M059J (cell line): Measurements from ENCODE around the gene HMCN2. TPM values are rescaled to one million over a fixed set of nuclear protein-coding genes. Genes with fewer than 3 reads are reported as not detected.
"Not testable (repeated sequence)": the region's sequence is repeated elsewhere in the genome, so short reads cannot be mapped to it uniquely, and the experiment has no call there.

ENCODE experiments used
- DNase-seq: peaks from one replicate; pipeline ENCODE4 v3.0.0-alpha.2; 2012; ENCODE audit warnings: low read depth
- total RNA-seq: library from RNA; depleted of rRNA; stranded (reverse); fragments of >200 nt; shearing (Covaris generic); gene quantifications from 2 replicates; pipeline ENCODE4 v1.2.3, GENCODE V29; 2014

Gene HMCN2
- total RNA-seq, 1 experiment from 2014 or later = not detected

DNA sequence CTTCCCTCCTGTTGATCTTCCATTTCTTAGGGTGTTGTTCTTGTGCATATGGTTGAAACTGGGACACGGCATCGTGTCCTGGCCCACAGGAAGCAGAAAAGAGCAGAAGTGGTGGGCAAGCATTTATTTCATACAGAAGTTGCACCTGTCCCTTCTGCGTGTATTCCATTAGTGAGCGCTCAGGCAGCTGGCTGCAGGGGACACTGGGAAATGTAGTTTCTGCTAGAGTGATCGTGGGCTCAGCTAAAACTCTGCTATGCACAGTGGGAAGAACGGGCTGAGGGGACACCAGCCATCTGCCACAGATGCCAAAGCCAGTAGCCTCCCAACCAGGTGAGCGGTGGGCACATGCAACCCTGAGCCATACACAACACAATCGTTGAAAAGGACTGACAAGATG lies 121.8 kb downstream of the HMCN2 start:
- DNase-seq = no peak

DNA sequence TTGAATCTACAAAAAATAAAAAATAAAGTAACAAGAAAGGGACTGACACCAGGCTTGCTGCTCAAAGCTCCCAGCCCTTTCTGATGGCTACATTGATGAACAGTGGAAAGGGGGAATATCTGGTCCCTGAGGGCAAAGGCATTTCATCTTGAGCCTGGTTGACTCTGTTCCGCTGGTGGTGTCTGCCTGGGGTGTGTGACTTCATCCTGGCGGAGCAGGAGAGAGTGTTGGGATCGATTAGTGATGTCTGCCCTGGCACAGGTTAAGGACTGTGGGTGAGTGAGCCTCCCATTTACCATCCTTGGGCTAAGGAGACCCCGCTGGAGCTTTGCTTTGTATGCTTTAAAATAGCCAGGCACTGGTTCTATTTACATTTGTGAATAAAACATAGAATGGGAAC lies 122.3 kb downstream of the HMCN2 start:
- DNase-seq = no peak

DNA sequence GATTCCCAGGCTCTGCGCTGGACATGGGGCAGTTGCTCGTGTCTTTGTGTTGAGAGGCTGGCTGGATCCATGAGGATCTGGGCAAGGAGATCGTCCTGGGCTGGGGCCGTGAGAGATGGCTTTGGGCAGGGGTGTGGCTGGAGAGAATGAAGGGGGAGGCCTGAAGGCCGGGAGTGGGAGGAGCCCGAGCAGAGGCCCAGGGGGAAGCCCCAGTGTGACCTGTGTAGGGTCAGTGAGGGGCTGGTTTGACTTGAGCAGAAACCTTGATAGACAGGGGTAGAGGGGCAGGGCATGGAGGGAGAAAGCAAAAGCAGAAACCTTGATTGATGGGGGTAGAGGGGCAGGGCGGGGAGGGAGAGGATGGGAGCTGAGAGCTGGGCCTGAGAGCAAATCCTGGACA lies 124.8 kb downstream of the HMCN2 start:
- no peak for DNase-seq

DNA sequence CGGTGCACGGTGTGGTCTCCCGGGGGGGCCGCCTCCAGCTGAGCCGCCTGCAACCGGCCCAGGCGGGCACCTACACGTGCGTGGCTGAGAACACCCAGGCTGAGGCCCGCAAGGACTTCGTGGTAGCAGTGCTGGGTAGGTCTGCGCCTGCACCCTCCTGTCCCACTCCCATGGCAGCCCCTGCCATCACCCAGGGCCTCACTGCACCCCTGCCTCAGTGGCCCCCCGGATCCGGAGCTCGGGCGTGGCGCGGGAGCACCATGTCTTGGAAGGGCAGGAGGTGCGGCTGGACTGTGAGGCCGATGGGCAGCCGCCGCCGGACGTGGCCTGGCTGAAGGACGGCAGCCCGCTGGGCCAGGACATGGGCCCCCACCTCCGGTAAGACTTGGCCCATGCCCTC lies 125.4 kb downstream of the HMCN2 start:
- no peak for DNase-seq

DNA sequence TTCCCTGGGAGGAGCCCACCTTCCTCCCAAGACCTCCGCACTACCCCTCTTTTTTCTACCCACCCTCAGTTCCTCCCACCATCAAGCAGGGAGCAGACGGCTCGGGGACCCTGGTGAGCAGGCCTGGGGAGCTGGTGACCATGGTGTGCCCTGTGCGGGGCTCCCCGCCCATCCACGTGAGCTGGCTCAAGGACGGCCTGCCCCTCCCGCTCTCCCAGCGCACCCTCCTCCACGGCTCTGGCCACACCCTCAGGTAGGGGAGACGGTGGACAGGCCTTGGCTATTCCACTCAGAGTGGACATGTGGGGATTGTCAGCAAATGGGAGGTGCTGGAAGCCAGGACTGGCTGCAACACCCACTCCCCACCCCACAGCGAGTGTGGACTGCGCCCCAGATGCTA lies 126.3 kb downstream of the HMCN2 start:
- no peak for DNase-seq

DNA sequence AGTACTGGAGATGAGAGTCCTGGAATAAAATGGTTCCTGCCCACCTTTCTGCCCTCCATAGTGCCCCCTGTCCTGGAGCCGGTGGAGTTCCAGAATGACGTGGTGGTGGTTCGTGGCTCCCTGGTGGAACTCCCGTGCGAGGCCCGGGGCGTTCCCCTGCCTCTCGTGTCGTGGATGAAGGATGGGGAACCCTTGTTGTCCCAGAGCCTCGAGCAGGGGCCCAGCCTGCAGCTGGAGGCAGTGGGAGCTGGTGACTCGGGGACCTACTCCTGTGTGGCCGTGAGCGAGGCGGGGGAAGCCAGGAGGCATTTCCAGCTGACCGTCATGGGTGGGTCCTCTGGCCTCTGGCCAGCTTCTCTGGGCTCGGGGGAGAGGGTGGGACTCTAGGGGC lies 128.1 kb downstream of the HMCN2 start:
- DNase-seq = no peak

DNA sequence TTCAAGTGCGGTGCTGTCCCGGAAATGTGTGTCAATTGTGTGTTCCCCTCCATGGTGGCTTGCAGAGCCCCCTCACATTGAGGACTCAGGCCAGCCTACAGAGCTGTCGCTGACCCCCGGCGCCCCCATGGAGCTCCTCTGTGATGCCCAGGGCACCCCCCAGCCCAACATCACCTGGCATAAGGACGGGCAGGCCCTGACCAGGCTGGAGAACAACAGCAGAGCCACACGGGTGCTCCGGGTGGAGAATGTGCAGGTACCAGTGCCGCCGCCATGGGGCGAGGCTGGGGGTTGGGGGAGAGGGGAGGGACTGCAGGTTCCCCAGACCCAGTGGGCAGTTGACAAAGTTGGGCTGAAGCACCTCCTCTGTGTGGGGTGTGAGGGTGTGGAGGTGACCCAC lies 128.8 kb downstream of the HMCN2 start:
- DNase-seq = no peak

DNA sequence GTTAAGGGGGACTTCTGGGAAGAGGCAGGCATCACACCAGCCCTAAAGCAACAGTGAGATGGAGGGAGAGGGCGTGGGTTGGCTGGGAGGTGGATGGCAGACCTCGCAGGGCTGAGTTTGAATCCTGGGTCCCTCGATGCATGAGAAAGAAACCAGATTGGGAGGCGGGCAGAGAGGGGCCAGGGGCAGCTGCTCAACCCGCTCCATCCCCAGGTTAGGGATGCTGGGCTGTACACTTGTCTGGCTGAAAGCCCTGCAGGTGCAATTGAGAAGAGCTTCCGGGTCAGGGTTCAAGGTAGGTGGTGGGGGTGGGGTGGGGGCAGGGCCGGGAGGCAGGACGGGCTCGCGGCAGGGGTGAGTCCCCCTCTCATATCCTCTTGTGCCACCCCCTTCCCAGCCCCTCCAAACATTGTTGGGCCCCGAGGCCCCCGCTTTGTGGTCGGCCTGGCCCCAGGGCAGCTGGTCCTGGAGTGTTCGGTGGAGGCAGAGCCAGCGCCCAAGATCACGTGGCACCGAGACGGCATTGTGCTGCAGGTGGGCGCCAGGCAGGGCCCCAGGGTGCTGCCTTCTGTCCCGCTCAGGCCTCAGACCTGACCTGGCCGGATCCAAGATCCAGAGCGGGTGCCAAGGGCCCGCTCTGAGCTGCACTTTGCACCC lies 129.4 kb downstream of the HMCN2 start:
- DNase-seq = no peak

DNA sequence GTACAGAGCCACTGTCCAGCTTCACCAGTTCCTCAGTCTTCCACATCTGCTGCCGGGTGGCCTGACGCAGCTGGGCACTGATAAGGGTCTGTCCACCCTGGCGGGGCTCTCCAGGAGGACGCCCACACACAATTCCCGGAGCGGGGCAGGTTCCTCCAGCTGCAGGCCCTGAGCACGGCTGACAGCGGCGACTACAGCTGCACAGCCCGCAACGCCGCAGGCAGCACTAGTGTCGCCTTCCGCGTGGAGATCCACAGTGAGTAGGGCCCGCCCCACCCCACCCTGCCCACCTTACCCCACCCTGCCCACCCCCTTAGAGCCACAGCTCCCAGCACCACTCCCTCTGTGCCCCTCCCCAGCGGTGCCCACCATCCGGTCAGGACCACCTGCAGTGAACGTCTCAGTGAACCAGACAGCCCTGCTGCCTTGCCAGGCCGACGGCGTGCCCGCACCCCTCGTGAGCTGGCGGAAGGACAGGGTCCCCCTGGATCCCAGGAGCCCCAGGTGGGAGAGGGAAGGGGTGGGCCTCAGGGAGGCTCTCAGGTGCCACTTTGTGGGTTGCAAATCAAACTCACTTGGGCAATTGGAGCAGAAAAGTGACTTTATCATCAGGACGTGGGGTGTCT lies 130.4 kb downstream of the HMCN2 start:
- DNase-seq = no peak

DNA sequence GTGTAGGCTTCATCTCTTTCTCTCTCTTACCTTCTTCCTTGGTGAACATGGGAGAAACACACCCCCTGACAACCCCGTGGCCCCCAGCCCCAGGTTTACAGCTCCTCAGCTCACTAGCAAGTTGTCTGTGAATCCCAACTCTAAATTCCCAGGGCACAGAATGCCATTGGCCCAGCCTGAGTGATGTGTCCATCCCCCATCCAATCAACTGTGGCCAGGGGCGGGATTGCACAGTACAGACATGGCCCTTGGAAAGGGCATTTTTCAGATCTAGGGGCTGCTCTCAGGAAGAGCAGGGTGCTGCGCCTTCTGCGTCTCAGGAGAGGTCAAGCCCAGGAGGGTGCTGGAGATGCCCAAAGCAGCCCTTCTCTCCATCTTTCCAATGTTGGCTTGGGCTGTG lies 131.0 kb downstream of the HMCN2 start:
- no peak for DNase-seq

DNA sequence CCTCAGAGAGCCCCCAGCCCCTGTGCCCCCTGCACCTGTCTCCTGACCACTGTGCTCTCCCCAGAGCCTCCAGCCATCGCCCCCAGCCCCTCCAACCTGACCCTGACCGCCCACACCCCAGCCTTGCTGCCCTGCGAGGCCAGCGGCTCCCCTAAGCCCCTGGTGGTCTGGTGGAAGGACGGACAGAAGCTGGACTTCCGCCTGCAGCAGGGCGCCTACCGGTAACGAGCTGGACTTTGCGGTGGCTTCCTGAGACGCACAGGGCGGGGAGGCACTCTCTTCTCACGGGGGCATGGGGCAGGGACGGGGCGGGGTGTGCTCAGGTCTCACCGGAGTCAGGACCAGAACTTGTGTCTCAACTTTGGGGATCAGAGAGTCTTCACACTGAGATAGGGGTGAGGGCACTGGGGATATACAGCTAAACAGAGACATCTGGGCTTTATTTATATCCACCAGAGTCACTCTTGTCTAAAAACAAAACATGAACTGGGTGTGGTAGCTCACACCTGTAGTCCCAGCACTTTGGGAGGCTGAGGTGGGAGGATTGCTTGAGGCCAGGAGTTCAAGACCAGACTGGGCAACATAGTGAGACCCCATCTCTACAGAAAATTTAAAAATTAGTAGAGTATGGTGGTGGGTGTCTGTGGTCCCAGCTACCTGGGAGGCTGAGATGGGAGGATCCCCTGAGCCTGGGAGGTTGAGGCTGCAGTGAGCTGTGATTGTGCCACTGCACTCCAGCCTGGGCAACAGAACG lies 133.1 kb downstream of the HMCN2 start:
- no peak for DNase-seq

DNA sequence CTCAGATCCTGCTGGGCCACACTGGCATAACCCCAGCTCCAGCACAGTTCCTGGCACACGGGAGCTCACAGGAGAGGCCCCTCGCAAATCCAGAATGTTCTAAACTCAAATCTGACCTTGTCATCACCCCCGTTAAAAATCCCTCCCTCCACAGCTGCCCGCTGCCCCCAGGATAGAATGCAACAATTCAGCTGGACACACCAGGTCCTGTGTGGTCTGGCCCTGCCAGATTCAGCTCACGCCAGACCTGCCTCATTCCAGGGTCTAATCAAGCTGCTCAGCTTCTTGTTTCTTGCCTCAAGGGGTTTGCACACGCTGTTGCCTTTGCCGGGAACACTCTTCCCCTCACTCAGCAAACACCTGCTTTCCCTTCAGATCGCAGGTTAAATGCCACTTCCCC lies 134.2 kb downstream of the HMCN2 start:
- DNase-seq = no peak

DNA sequence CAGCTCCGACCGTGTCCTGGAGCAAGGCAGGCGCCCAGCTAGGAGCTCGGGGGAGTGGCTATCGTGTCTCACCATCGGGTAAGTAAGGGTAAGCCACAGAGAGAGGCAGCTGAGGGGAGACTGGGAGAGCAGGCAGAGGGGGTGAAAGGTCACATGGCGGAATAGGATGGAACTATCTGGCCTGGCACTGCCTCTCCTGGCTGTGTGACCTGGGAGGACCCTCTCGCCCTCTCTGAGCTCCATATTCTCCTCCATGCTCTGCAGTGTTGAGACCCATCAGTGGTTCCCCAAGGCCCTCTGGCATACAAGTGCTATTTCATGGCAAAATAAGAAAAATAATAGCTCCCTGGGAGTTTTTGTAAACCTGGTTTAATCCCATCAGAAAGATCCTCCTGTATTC lies 135.3 kb downstream of the HMCN2 start:
- no peak for DNase-seq

DNA sequence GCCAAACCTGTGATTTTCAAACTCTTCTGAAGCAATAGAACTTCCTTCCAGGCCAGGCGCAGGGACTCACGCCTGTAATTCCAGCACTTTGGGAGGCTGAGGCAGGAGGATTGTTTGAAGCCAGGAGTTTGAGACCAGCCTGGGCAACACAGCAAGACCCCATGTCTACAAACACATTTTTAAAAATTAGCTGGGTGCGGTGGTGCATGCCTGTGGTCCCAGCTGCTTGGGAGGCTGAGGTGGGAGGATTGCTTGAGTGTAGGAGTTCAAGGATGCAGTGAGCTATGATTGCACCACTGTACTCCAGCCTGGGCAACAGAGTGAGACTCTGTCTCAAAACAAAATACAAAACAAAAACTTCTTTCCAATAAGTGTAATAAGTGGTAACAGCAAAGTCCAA lies 136.2 kb downstream of the HMCN2 start:
- not testable (repeated sequence) for DNase-seq

DNA sequence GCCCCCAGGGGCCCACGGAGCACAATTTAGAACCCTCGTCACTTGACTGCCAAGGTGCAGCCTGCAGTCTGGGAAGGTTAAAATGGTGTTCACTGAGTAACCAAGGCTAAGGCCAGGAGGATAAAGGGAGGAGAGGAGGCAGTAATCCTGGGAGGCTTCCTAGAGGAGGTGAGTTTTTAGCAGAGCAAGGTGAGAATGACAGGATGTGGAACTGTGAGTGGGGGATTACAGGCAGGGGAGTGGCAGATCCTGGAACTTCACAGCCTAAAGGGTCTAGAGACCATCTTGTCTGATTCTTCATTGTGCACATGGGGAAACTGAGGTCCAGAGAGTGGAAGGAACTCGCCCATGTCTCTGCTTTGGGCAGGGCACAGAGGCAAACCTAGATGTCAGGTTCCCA lies 136.7 kb downstream of the HMCN2 start:
- DNase-seq = no peak

DNA sequence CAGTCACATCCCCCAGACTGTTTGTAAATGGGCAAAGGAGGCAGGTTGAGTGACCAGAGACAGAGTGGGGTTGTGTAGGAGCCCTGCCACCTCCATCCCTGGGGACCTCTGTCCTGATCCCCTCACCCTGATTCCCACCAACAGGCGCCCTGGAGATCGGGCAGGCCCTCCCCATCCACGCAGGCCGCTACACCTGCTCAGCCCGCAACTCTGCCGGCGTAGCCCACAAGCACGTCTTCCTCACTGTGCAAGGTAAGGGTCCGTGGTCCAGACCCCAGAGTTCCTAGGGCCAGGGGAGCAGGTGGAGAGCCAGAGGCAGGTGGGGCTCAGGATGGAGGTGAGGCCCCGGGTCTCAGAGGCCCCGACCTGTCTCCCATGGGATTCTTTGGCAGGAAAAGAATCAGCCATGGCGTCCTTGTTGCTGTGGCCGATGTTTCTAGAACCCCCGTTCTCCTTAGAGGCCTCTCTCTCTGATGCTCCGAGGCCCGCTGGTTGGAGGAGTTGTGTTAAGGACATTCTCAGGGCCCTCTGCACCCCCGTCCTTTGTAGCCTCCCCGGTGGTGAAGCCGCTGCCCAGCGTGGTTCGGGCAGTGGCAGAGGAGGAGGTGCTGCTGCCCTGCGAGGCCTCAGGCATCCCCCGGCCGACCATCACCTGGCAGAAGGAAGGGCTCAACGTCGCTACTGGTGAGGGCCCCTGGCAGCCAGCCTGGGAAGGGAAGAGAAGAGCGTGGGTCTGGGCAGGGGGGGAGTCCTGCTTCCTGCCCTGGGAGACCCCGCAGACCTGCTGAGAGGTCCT lies 137.3 kb downstream of the HMCN2 start:
- DNase-seq = no peak

DNA sequence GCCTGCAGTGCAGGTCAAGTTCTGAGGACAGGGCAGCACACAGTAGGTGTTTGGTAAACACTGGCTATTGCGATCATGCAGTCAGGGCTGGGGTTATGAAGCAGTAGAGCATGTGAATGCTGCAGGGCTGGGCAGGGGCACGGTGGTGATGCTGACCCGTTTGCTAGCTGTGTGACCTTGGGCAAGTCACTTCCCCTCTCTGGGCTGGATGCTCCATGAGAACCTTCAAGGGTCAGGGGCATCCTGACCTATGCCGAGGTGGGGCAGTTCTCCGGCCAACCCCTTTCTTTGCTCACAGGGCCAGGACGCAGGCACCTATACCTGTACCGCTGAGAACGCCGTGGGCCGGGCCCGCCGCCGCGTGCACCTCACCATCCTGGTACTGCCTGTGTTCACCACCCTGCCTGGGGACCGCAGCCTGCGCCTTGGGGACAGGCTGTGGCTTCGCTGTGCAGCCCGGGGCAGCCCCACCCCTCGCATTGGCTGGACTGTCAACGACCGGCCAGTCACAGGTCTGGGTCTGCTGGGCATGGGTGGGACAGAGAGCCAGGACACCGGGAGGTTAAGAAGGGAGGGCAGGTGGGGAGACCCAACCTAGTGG lies 140.2 kb downstream of the HMCN2 start:
- DNase-seq = no peak

DNA sequence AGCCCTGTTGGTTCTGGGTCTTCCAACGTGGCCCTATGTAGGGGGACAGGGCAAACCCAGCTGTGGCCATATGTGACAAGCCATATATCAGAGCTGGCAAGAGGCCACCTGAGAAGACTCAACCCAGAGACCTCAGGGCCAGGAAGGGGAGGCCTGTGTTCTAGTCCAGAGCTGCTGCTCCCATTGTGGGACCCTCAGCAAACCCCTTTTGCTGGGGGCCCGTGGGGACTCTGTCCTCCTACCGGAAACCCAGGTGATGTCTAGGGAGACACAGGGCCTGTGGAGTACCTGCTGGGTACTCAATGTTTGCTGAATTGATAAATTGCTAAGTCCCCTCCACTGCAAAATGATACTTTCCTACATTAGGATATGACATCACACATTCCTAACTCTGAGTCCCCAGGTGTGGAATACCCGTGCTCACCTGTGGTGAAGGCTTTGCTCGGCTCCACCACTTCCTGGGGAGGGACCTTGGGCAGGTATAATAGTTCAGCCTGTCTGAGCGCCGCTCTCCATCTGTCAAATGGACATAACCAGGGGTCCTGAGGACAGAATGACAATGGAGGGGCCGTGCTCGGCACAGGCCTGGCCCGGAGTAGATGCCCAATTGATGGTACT lies 140.8 kb downstream of the HMCN2 start:
- DNase-seq = no peak

DNA sequence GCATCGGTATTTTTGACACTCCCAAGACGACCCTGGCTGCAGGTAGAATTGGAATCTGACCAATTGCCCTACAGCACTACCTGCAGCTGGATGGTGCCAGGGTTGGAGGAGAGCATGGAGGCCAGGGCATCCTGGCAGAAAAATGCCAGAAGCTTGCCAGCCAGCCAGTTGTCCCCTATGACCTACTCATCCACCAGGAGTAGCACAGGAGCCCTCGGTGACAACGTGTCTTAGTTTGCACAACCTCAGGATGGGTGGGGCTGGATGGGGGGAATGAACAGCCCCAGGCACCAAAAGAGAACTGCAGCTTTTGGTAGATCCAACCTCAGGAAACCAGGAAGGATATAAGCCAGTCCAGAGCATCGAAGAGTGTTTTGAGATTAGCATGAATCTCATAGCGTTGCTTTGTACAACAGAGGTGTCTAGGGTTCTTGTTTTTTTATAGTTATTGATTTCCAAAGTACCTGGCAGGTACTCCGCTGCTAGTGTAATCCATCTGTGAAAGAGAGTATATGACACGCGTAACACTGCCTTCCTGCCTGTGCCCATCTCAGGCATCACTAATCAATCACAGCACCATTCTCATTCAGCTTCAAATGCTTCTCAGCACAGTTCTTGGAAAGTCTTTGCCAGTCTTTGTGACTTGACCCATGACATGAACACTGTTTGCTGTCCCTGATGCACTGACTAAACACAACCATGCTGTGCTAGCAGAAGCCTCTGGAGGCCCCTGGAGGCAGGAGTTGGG lies 142.5 kb downstream of the HMCN2 start:
- no peak for DNase-seq

DNA sequence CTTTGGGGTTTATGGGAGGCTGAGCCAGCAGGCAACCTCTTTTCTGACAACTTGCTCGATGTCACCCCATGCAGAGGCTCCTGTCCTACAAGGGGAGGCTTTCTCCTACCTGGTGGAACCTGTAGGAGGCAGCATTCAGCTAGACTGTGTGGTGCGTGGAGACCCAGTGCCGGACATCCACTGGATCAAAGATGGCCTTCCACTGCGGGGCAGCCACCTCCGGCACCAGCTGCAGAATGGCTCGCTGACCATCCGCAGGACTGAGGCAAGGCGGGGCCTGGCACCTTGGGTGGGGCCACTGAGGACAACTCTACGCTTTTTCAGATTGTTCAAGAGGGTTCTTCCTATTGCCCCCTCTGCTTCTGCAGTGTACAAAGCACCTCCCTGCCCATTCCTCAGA lies 143.1 kb downstream of the HMCN2 start:
- DNase-seq = no peak

DNA sequence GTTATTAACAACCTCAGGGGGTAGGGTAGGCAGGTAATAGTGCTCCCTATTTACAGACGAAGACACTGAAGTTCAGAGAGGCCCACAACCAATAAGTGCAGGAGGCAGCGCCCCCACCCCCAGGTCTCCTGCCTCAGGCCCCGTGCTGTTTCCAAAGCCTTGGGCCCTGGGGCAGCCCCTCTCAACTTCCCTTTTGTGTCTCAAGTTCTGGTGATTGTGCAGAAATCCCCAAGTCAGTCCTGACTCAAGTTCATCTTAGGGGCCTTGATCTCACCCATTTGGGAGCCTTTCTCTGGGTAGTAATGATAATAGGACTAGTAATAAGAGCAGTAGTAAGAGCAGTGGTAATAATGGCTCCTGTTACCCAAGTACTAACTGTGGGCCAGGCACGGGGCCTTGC lies 143.7 kb downstream of the HMCN2 start:
- DNase-seq = no peak
